ENCODE data around the gene INSIG1. TPM values are rescaled to one million over a fixed set of nuclear protein-coding genes. Genes with fewer than 3 reads are reported as not detected.

INSIG1 gene
- total RNA-seq, 1 donor from 2014 or later, result 90.7 TPM

- ATAC-seq (no peak), DNase-seq (no peak)
- Histone ChIP-seq H3K36me3 (no peaks in the 10 kb centered on the region), H3K9me3 (no peaks in the 10 kb centered on the region), H3K27me3 (peaks cover 6% of the 10 kb centered on the region), H3K4me1 (no peaks in the 10 kb centered on the region), H3K27ac (no peak overlapping the region), H3K4me3 (no peak overlapping the region)
- no peak for TF ChIP-seq CTCF (IDR thresholded peaks at IDR 0.05)
- intact Hi-C loops (cut with DNase I), result no loop called here
Measured at GRCh38 chr7:155267023-155267422, 30.7 kb upstream of the INSIG1 start.

GRCh38 chr7:155267436-155267835 lies 30.2 kb upstream of the INSIG1 start:
- Histone ChIP-seq H3K27ac (no peak overlapping the region), H3K36me3 (no peaks in the 10 kb centered on the region), H3K27me3 (peaks cover 6% of the 10 kb centered on the region), H3K9me3 (no peaks in the 10 kb centered on the region), H3K4me3 (no peak overlapping the region), H3K4me1 (no peaks in the 10 kb centered on the region)
- ATAC-seq, result no peak
- intact Hi-C loops (cut with DNase I), result no loop called here
- DNase-seq, result no peak
- TF ChIP-seq CTCF (IDR thresholded peaks at IDR 0.05), result no peak

GRCh38 chr7:155268211-155268610 lies 29.5 kb upstream of the INSIG1 start:
- DNase-seq, result no peak
- TF ChIP-seq CTCF (IDR thresholded peaks at IDR 0.05), result no peak
- no peaks in the 10 kb centered on the region for H3K9me3 ChIP-seq

GRCh38 chr7:155268921-155269650 lies 28.6 kb upstream of the INSIG1 start:
- Histone ChIP-seq H3K4me3 (no peak overlapping the region), H3K4me1 (no peaks in the 10 kb centered on the region), H3K9me3 (no peaks in the 10 kb centered on the region), H3K27me3 (peaks cover 6% of the 10 kb centered on the region), H3K36me3 (no peaks in the 10 kb centered on the region), H3K27ac (no peak overlapping the region)
- TF ChIP-seq CTCF (IDR thresholded peaks at IDR 0.05), result no peak
- DNase-seq, result no peak
- ATAC-seq, result no peak
- intact Hi-C loops (cut with DNase I), result no loop called here

More at GRCh38 chr7:155268211-155268610, 29.5 kb upstream of the INSIG1 start:
- ATAC-seq, result no peak
- Histone ChIP-seq H3K36me3 (no peaks in the 10 kb centered on the region), H3K27me3 (peaks cover 6% of the 10 kb centered on the region), H3K4me1 (no peaks in the 10 kb centered on the region), H3K4me3 (no peak overlapping the region), H3K27ac (no peak overlapping the region)
- intact Hi-C loops (cut with DNase I), result no loop called here

- DNase-seq (no peak), ATAC-seq (no peak)
- intact Hi-C loops (cut with DNase I), result no loop called here
- H3K27me3 ChIP-seq, result peaks cover 6% of the 10 kb centered on the region
- no peak for TF ChIP-seq CTCF (IDR thresholded peaks at IDR 0.05)
- no peaks in the 10 kb centered on the region for H3K36me3 ChIP-seq
- H3K27ac ChIP-seq, result no peak overlapping the region
- H3K4me1 ChIP-seq, result no peaks in the 10 kb centered on the region
- H3K9me3 ChIP-seq, result no peaks in the 10 kb centered on the region
- H3K4me3 ChIP-seq, result no peak overlapping the region
Measured at GRCh38 chr7:155269766-155270585, 27.7 kb upstream of the INSIG1 start.

Data from upper lobe of right lung (tissue), 1 donor.